SK-N-SH (cell line): ENCODE measurements around the gene ME1. TPM values are rescaled to one million over a fixed set of nuclear protein-coding genes. Genes with fewer than 3 reads are reported as not detected.
A peak's percentile ranks its signal among the peaks of the same experiment; 100 is the strongest.

Experiments used
- CTCF ChIA-PET: fragments of 300-600, 350-600 bp; formaldehyde crosslinking; extraction: SDS; loops from one replicate; lab custom pipeline; 2021; lab: Yijun Ruan, JAX
- POLR2A ChIA-PET: fragments of 350-600 bp; sonication (Branson Sonifier 250); formaldehyde crosslinking; extraction: SDS; loops from one replicate; lab custom pipeline; 2020; ENCODE audit warnings: antibody characterized with exemption, inconsistent platforms; lab: Yijun Ruan, JAX
- DNase-seq: peaks from one replicate; pipeline ENCODE4 v3.0.0; 2012
- H2AFZ ChIP-seq: fragments of 200-600 bp; sonication (generic); 2 replicates; pipeline ENCODE4 v1.8.1; 2016; ENCODE audit warnings: antibody characterized with exemption, mild to moderate bottlenecking, low read depth
- H3F3A ChIP-seq: fragments of 200-600 bp; sonication (generic); replicated peaks from 2 replicates; pipeline ENCODE3; 2016; ENCODE audit warnings: antibody characterized with exemption, mild to moderate bottlenecking; ENCODE audit not compliant: insufficient read depth
- H3K27ac ChIP-seq, 2 experiments: fragments of 200-500 bp in 1 of 2; fragments of 200-600 bp in 1 of 2; sonication (Bioruptor generic) in 1 of 2; sonication (generic), shearing (Covaris generic) in 1 of 2; 2 replicates each; pipeline versions ENCODE4 v1.5.1 to v1.6.1; 2014 to 2016; ENCODE audit warnings: low read depth in 2 of 2, inconsistent platforms in 1 of 2, low read length in 1 of 2, mild to moderate bottlenecking in 1 of 2, mixed read lengths in 1 of 2
- H3K27me3 ChIP-seq: fragments of 200-600 bp; sonication (generic), shearing (Covaris generic); 2 replicates; pipeline ENCODE4 v1.6.1; 2016; ENCODE audit warnings: mixed run types; ENCODE audit not compliant: insufficient read depth
- H3K36me3 ChIP-seq, 2 experiments: fragments of 200-500 bp in 1 of 2; fragments of 200-600 bp in 1 of 2; sonication (Bioruptor generic) in 1 of 2; sonication (generic) in 1 of 2; replicated peaks in 1 of 2; 2 replicates each; pipeline versions ENCODE3 to v1.5.1; 2014 to 2016; ENCODE audit warnings: low read length in 1 of 2, mild to moderate bottlenecking in 1 of 2; ENCODE audit not compliant: insufficient read depth in 2 of 2, control insufficient read depth in 1 of 2
- H3K4me1 ChIP-seq, 2 experiments: fragments of 200-500 bp in 1 of 2; fragments of 200-600 bp in 1 of 2; sonication (Bioruptor generic) in 1 of 2; sonication (generic), shearing (Covaris generic) in 1 of 2; 2 replicates each; pipeline versions ENCODE4 v1.5.1 to v1.6.1; 2014 to 2016; ENCODE audit warnings: low read depth in 1 of 2, low read length in 1 of 2, mixed run types in 1 of 2; ENCODE audit not compliant: insufficient read depth in 2 of 2, control insufficient read depth in 1 of 2
- H3K4me2 ChIP-seq: fragments of 200-600 bp; sonication (generic), shearing (Covaris generic); 2 replicates; pipeline ENCODE4 v1.6.1; 2017; ENCODE audit warnings: mixed run types
- H3K4me3 ChIP-seq, 2 experiments: fragments of 200-500 bp in 1 of 2; fragments of 200-600 bp in 1 of 2; sonication (Bioruptor generic) in 1 of 2; sonication (generic), shearing (Covaris generic) in 1 of 2; 2 replicates each; pipeline versions ENCODE4 v1.5.1 to v1.8.1; 2014 to 2016; ENCODE audit warnings: low read depth in 2 of 2, inconsistent platforms in 1 of 2, low read length in 1 of 2, mild to moderate bottlenecking in 1 of 2, mixed read lengths in 1 of 2, moderate library complexity in 1 of 2
- H3K79me2 ChIP-seq: fragments of 200-600 bp; sonication (generic); 2 replicates; pipeline ENCODE4 v1.8.1; 2017; ENCODE audit warnings: mild to moderate bottlenecking; ENCODE audit not compliant: insufficient read depth
- H3K9ac ChIP-seq: fragments of 200-600 bp; sonication (generic); 2 replicates; pipeline ENCODE4 v1.6.1; 2017; ENCODE audit warnings: mixed run types
- H3K9me2 ChIP-seq: fragments of 200-600 bp; sonication (generic); 2 replicates; pipeline ENCODE4 v1.6.1; 2017; ENCODE audit warnings: mixed run types
- H3K9me3 ChIP-seq: fragments of 200-600 bp; sonication (generic); 2 replicates; pipeline ENCODE4 v1.6.1; 2017; ENCODE audit warnings: mixed run types, mild to moderate bottlenecking, moderate library complexity
- H4K20me1 ChIP-seq: fragments of 200-600 bp; sonication (generic); 2 replicates; pipeline ENCODE4 v1.6.1; 2017; ENCODE audit warnings: mild to moderate bottlenecking, mixed run types; ENCODE audit not compliant: insufficient read depth
- CHD2 ChIP-seq: fragments of 150-350 bp; IDR thresholded peaks from 2 replicates; pipeline ENCODE4 v1.6.1; 2018; ENCODE audit warnings: low read length; ENCODE audit not compliant: partially characterized antibody
- ELF1 ChIP-seq: IDR thresholded peaks from 2 replicates; pipeline ENCODE4 v1.4.0; 2012
- EP300 ChIP-seq, 2 experiments: IDR thresholded peaks; 2 replicates each; pipeline versions ENCODE4 v1.4.0 to v1.6.1; 2012; ENCODE audit warnings: borderline replicate concordance in 1 of 2, low read depth in 1 of 2, low read length in 1 of 2
- FOSL2 ChIP-seq: IDR thresholded peaks from 2 replicates; pipeline ENCODE4 v1.4.0; 2012; ENCODE audit warnings: low read depth, mild to moderate bottlenecking, moderate library complexity, borderline replicate concordance
- MXI1 ChIP-seq: IDR thresholded peaks from 2 replicates; pipeline ENCODE4 v1.6.1; 2012; ENCODE audit warnings: mild to moderate bottlenecking, low read depth, low read length, improper control_type of control experiment
- NFIC ChIP-seq: IDR thresholded peaks from 2 replicates; pipeline ENCODE4 v1.4.0; 2012; ENCODE audit warnings: borderline replicate concordance
- POLR2AphosphoS5 ChIP-seq: IDR thresholded peaks from 2 replicates; pipeline ENCODE4 v1.6.1; 2012; ENCODE audit warnings: low read depth, low read length
- TAF1 ChIP-seq: IDR thresholded peaks from 2 replicates; pipeline ENCODE4 v1.6.1; 2012; ENCODE audit warnings: low read depth, mild to moderate bottlenecking, low read length, moderate library complexity, borderline replicate concordance
- YY1 ChIP-seq: IDR thresholded peaks from 2 replicates; pipeline ENCODE4 v1.4.0; 2012; ENCODE audit warnings: low read depth, mild to moderate bottlenecking
- WGBS: methylation state at CpG from one replicate; pipeline ENCODE4 v1.1.6; 2017; ENCODE audit warnings: low lambda C conversion rate; 5-methylcytosine and 5-hydroxymethylcytosine counted together
- polyA plus RNA-seq, 3 experiments: library from polyadenylated mRNA; depleted of rRNA; stranded (reverse); fragments of >200 nt; gene quantifications; 2 replicates each; pipeline ENCODE4 v1.2.3, GENCODE V29; 2012
- TF ChIP-seq, protein P1 (sequence below): IDR thresholded peaks from 2 replicates; pipeline ENCODE4; 2012
- TF ChIP-seq, protein P2 (sequence below): IDR thresholded peaks from 2 replicates; pipeline ENCODE4 v1.6.1; 2012; ENCODE audit warnings: mild to moderate bottlenecking, low read depth, low read length, moderate library complexity
- TF ChIP-seq, protein P3 (sequence below): IDR thresholded peaks from 2 replicates; pipeline ENCODE4 v1.4.0; 2012; ENCODE audit warnings: low read depth

The ME1 gene
- 4.7 and 4.9 TPM in 2 replicates for polyA plus RNA-seq (2012; rRNA removed)
- 8.7 and 9.2 TPM in 2 replicates for polyA plus RNA-seq (2012; cell fraction: cytosol; rRNA removed)
- polyA plus RNA-seq (2012; cell fraction: nucleus; rRNA removed): 3.0 and 6.7 TPM in 2 replicates

DNA sequence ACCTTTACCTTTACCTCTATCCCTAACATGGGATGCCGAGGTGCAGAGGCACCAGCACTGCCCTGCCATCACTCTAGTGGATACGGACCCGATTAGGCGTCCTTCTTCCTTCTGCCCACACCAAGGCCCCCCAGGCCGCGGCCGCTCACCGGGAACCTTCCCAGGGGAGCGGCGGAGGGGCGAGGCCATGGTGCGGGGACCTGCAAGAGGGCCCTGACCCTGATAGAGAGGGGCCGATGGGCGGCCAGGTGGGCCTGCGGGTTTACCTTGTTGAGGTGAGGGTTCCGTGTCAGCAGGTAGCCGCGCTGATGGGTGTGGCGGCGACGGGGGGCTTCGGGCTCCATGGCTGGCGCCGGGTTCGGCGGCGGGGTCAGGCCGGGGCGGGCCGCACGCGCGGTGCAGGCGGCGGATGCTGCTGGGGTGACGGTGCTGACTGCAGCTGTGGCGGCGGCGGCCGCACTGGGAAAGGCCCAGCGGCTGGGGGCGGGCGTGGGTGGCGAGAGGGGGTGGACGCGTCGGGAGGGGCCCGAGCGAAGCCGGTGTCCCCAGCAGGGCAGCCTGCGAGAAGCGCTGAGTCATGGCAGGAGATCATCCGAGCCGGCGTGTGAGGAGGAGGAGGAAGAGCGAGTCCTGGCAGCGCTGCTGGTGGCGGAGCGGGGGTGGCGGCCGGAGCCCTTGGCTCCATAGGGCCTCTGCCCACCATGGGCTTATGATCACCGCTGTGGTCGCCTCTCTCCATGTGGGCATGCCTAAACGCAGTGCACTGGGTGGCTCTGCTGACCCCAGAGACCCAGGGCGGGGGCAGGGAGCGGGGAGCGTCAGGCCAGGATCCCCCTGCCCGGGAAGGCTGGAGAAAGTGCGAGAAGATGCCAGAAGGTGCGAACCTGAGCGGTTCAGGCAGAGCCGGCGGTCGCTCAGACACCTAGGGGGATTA lies at the start of gene ME1:
TSS of gene ME1 (minus strand) at position 441 of the 934 bp plus-strand sequence. CDS start at position 344, 97 bp downstream.
- POLR2A ChIA-PET: no interaction called here

More for the DNA sequence above, at the start of gene ME1:
- 29% methylated on average over 36 of the region's 74 CpGs for WGBS
- TF ChIP-seq ELF1: no peak
- no peak for TF ChIP-seq YY1
- peak; percentile 23 for TF ChIP-seq CHD2
- TF ChIP-seq MXI1: peak; percentile 42; the same call in 1 of the 2 replicates
- TF ChIP-seq, protein P1, sequence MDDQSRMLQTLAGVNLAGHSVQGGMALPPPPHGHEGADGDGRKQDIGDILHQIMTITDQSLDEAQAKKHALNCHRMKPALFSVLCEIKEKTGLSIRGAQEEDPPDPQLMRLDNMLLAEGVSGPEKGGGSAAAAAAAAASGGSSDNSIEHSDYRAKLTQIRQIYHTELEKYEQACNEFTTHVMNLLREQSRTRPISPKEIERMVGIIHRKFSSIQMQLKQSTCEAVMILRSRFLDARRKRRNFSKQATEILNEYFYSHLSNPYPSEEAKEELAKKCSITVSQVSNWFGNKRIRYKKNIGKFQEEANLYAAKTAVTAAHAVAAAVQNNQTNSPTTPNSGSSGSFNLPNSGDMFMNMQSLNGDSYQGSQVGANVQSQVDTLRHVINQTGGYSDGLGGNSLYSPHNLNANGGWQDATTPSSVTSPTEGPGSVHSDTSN: no peak
- peak in 1 of 2 experiments; percentile 30; a peak in 1 of 4 replicates for TF ChIP-seq EP300 (IDR thresholded peaks at IDR 0.05; ENCODE audit: borderline replicate concordance in 1 of 2, low read depth in 1 of 2, low read length in 1 of 2)
- TF ChIP-seq NFIC: no peak
- peak; percentile 54; the same call in 1 of the 2 replicates for TF ChIP-seq TAF1
- TF ChIP-seq, protein P2, sequence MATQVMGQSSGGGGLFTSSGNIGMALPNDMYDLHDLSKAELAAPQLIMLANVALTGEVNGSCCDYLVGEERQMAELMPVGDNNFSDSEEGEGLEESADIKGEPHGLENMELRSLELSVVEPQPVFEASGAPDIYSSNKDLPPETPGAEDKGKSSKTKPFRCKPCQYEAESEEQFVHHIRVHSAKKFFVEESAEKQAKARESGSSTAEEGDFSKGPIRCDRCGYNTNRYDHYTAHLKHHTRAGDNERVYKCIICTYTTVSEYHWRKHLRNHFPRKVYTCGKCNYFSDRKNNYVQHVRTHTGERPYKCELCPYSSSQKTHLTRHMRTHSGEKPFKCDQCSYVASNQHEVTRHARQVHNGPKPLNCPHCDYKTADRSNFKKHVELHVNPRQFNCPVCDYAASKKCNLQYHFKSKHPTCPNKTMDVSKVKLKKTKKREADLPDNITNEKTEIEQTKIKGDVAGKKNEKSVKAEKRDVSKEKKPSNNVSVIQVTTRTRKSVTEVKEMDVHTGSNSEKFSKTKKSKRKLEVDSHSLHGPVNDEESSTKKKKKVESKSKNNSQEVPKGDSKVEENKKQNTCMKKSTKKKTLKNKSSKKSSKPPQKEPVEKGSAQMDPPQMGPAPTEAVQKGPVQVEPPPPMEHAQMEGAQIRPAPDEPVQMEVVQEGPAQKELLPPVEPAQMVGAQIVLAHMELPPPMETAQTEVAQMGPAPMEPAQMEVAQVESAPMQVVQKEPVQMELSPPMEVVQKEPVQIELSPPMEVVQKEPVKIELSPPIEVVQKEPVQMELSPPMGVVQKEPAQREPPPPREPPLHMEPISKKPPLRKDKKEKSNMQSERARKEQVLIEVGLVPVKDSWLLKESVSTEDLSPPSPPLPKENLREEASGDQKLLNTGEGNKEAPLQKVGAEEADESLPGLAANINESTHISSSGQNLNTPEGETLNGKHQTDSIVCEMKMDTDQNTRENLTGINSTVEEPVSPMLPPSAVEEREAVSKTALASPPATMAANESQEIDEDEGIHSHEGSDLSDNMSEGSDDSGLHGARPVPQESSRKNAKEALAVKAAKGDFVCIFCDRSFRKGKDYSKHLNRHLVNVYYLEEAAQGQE: no peak
- TF ChIP-seq, protein P3, sequence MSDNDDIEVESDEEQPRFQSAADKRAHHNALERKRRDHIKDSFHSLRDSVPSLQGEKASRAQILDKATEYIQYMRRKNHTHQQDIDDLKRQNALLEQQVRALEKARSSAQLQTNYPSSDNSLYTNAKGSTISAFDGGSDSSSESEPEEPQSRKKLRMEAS: peak; percentile 24; the same call in 1 of the 2 replicates
- no peak for TF ChIP-seq POLR2AphosphoS5
- TF ChIP-seq FOSL2: peak; percentile 25; the same call in 1 of the 2 replicates
- peak within 1 kb of the TSS; percentile 86 for H3K9ac ChIP-seq
- H3K36me3 ChIP-seq: peaks cover 0 to 4% of the 10 kb centered on the region in 2 experiments
- H2AFZ ChIP-seq: peak within 1 kb of the TSS; percentile 98
- H3F3A ChIP-seq: peaks cover 4% of the 10 kb centered on the region
- peaks cover 10% of the 10 kb centered on the region for H3K79me2 ChIP-seq
- H3K27me3 ChIP-seq: no peaks in the 10 kb centered on the region
- peak within 1 kb of the TSS; percentile 86 for H3K4me3 ChIP-seq
- H3K4me2 ChIP-seq: peak within 1 kb of the TSS; percentile 99
- H3K4me1 ChIP-seq: peaks cover 0 to 5% of the 10 kb centered on the region in 2 experiments; a peak in 3 of 4 replicates
- peak; percentile 90 for DNase-seq
- no peaks in the 10 kb centered on the region for H3K9me2 ChIP-seq
- no peaks in the 10 kb centered on the region for H4K20me1 ChIP-seq
- H3K27ac ChIP-seq: peak within 1 kb of the TSS; percentile 40 to 77; a peak in 3 of 4 replicates
- H3K9me3 ChIP-seq: no peaks in the 10 kb centered on the region
- CTCF ChIA-PET: interaction anchor here (1.0 to 1.5 kb wide), 2 partner anchors 11 to 80 kb away, joined by 3 read pairs; no protein-coding TSS in a partner anchor
